Activated CD4-positive, alpha-beta T cell treated with anti-CD3 and anti-CD28 coated beads for 48 hours (primary cell): ENCODE data around the gene MCF2L.
A peak's percentile ranks its signal among the peaks of the same experiment; 100 is the strongest.
"Not testable (repeated sequence)": the region's sequence is repeated elsewhere in the genome, so short reads cannot be mapped to it uniquely, and the experiment has no call there.

Experiments used
- DNase-seq: peaks from one replicate; pipeline ENCODE4 v3.0.0-alpha.2; 2020

The MCF2L gene

DNA sequence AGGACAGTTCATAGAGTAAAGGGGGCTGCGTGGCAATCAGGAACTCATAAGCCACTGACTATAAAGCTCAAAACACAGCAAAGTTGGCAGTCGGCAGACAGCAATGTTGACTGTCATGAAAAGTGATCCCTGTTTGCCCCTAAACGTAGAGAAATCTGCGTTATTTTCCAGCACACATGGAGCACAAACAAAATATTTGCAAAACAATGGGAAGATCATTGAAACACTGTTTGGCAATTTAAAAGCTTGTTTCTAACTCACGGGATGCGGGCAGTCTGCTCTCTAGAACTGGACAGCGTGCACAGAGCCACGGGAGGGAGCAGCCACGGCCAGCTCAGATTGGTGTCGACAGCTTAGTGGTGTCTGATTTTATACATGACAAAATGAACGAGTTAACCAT is 130.1 kb downstream of the MCF2L start:
- DNase-seq = no peak

DNA sequence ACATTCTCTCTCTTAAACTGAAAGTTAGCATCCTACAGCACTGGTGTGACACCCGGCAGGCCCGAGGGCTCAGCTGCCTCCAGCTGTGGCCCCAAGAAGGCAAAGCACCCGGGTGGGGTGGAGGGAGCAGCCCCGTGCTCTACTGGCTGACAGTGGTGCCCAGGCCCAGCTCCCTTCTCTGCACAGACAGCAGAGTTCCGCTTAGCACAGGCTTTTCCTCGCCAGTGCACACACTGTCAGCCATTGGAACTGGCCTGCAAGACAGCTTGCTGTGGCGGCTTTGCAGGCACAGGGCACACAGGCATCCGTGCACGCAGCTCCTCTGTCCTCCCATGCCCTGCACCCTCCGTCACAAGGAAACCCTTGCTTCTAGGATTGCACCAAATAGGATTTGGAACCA is 133.3 kb downstream of the MCF2L start:
- DNase-seq = not testable (repeated sequence)

DNA sequence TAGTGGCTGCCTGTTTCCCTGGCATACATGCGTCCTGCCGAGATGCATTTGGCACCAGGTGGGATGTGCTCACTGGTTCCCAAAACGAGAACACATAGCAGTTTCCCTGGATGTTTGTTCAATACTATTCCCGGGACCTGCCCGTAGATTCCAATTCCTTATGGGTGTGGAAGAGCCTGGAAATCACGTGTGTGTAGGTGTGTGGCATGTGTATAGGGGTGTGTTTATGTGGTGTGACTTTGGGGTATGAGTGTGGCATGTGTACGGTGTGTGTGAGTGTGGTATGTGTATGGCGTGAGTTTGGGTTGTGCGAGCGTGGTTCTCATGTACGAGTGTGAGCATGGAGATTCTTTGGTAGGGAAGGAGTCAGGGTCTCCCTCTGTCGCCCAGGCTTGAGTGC is 133.7 kb downstream of the MCF2L start:
- DNase-seq = no peak

DNA sequence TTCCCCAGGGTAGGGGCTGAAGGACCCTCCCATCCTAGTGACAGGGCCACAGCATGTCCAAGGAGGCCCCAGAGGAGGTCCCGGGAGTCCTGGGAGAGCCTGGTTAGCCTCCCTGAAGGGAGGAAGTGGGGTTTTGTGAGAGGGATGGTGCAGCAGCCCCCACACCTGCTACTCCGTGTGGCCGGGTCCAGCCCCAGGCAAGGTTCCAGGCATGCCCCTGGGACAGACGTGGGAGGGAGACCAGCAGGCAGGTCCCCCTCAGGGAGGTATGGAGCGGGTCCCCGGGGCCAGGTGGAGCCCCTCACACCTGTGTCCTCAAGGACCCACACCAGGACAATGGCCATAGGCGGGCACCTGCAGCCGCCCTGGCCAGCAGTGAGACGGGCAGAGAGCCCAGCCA is 134.6 kb downstream of the MCF2L start:
- DNase-seq = no peak

- no peak for DNase-seq
Observed at GRCh38 chr13:113105032-113105920, 136.3 kb downstream of the MCF2L start, which contains the start of gene F7. Gene F7 (plus strand): TSS chr13:113105791. CDS start chr13:113105842, 51 bp downstream.

DNA sequence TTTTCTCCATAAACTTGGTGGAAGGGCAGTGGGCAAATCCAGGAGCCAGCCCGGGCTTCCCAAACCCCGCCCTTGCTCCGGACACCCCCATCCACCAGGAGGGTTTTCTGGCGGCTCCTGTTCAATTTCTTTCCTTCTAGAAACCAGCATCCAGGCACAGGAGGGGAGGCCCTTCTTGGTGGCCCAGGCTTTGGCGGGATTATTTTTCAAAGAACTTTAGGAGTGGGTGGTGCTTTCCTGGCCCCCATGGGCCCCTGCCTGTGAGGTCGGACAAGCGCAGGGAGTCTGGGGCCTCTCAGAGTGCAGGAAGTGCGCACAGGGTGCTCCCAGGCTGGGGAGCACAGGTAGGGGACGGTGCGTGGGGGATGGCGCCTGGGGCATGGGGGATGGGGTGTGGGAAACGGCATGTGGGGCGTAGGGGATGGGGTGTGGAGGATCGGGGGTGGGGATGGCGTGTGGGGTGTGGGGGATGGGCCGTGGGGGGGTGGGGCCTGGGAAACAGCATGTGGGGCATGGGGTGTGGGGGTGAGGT is 137.0 kb downstream of the MCF2L start:
- no peak for DNase-seq

DNA sequence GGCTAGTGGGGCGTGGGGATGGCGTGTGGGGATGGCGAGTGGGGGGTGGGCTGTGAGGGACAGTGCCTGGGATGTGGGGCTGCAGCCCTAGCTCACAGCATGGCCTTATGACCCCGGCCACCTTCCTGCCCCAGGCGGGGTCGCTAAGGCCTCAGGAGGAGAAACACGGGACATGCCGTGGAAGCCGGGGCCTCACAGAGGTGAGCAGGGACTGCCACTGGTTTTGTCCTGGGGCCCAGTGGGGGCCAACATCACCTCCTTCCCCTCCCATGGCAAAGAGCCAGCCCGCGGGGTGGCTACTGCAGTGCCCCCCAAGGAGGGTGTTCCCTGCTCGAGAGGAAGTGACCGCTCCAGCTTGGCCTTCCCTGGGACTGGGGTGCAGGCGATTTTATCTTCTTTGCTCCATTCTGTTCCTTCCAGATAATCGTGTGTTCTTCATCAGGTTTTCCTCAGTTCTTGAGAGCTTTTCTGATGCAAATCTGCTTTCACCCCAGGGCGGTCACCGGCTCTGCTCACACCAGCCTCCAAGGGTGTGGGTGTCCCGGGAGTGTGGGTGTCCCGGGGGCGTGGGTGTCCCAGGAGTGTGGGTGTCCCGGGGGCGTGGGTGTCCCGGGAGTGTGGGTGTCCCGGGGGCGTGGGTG is 137.8 kb downstream of the MCF2L start:
- DNase-seq = peak; percentile 36

- DNase-seq = not testable (repeated sequence)
Observed at GRCh38 chr13:113108521-113108920, 139.5 kb downstream of the MCF2L start.

DNA sequence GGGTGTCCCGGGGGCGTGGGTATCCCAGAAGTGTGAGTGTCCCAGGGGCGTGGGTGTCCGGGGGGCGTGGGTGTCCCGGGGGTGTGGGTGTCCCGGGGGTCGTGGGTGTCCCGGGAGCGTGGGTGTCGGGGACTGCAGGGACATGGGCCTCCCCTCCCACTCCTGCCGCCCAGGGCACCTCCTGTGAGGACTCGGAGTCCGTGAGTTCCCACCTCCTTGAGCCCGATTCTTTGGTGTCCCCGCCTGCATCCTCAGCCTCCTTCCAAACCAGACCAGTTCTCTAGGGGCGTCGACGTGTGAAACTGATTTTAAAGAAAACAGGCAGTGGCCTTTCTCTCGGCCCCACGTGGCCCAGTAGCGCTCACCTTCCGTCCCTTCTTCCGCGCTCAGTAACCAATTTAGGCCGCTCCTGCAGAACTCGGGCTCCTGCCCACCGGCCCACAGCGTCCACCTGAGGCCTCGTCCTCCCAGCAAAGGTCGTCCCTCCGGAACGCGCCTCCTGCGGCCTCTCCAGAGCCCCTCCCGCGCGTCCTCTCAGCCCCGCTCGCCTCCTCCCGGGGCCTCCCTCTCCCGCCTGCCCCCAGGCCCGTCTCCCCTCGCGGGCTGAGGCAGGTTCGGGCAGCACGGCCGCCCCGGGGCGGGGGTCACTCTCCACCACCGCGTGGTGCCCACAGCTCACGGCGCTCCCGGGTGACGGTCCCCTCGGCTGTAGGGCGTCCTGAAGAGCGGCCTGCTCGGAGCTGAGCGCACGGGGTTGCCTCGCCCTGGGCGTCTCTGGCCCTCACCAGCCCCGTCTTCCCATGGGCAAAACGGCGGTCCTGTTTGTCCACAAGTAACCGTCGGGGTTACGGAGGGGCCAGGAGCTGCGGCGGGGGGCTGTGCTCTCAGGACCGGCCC is 140.4 kb downstream of the MCF2L start:
- DNase-seq = peak; percentile 33

DNA sequence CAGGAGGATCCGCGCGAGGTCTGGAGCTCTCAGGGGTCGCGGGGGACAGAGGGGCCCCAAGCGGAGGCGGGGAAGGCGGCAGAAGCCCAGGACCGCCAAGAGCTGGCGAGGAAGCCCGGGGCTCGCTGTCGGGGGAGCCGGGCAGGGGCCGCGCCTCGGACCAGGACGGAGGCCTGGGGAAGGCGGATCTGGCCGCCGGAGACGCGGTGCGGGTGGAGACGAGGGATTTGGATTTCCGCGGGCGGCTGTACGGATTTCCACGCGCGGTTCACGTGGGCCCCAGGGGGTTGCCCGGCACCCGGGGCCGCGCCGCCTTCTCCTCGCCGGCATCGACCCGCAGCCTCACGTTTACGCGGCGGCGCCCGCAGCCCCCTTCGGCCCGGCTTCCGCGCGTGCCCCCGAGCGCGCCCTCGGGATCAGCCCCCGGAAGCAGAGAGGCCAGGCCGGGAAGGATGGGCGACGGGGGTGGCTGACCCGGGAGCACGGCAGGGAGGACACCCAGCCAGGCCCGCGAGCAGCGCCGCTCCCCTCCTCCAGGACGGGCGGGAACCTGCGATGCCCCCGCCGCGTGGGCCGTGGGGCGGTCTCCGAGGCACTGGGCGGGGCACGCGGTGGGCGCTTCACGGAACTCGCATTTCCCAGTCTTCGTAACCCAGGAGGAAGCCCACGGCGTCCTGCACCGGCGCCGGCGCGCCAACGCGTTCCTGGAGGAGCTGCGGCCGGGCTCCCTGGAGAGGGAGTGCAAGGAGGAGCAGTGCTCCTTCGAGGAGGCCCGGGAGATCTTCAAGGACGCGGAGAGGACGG is 141.2 kb downstream of the MCF2L start:
- peak; percentile 36 for DNase-seq

- DNase-seq = no peak
Observed at GRCh38 chr13:113110852-113111315, 141.9 kb downstream of the MCF2L start.

DNA sequence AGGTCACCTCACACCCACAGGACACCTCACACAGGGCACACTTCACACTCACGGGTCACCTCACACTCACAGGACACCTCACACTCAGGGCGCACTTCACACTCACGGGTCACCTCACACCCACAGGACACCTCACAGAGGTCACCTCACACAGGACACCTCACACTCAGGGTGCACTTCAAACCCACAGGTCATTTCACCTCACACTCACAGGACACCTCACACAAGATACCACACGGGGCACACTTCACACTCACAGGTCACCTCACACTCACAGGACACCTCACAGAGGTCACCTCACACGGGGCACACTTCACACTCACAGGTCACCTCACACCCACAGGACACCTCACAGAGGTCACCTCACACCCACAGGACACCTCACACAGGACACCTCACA is 142.8 kb downstream of the MCF2L start:
- DNase-seq = not testable (repeated sequence)

DNA sequence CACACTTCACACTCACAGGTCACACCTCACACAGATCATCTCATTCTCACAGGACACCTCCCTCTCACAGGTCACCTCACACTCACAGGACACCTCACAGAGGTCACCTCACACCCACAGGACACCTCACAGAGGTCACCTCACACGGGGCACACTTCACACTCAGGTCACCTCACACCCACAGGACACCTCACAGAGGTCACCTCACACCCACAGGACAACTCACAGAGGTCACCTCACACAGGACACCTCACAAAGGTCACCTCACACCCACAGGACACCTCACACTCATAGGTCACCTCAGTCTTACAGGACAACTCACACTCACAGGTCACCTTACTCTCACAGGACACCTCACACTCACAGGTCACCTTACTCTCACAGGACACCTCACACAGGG is 143.5 kb downstream of the MCF2L start:
- not testable (repeated sequence) for DNase-seq

DNA sequence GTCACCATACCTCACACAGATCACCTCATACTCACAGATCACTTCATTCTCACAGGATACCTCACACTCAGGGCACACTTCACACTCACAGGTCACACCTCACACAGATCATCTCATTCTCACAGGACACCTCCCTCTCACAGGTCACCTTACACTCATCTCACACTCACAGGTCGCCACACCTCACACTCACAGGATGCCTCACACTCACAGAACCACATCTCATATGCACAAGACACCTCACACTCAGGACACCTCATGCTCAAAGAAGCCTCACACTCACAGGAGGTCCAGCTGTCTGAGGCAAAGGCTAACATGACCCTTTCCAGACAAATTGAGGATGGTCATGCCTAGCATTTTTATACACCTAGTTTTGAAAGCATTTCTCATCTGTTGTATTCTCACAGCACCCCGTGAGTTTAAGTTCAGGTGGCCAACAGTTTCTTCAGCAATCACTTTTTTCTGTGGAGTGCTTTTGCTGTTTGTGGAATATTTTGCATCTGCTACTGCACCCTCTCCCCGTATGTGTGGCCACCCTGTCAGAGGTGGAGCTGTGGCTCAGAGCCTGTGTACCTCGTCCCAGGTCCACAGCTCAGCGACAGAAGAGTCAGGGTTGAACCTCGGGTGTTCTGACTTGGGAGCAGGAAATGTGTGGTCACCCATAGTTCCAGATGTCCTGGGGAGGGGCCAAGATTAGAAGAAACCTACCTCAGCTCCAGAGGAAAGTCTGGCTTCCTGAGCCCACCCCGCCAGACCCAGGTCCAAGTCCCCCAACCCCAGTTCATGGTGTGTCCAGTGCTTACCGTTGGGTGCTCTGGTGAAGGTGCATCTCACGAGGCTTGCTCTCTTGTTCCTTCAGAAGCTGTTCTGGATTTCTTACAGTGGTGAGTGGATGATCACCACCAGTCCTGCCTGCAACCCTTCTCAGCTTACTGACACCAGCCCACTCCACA is 144.2 kb downstream of the MCF2L start:
- DNase-seq = no peak

DNA sequence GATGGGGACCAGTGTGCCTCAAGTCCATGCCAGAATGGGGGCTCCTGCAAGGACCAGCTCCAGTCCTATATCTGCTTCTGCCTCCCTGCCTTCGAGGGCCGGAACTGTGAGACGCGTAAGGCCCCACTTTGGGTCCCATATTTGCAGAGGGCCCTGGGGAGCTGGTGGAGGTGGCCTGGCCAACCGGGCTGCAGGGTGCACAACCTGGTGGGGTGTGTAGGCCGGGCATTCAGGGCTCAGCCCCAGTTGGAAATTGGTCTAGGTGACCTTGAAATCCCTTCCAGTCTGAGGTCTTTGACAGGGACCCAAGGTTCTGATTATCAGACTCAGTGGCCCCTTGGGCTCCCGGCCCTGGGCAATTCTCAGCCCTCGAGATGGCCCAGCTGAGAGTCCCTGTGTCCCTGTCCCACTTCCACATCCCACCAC is 144.8 kb downstream of the MCF2L start:
- no peak for DNase-seq

GRCh38 chr13:113114511-113115362 is 145.7 kb downstream of the MCF2L start:
- no peak for DNase-seq

- no peak for DNase-seq
Observed at GRCh38 chr13:113115363-113116205, 146.6 kb downstream of the MCF2L start.

DNA sequence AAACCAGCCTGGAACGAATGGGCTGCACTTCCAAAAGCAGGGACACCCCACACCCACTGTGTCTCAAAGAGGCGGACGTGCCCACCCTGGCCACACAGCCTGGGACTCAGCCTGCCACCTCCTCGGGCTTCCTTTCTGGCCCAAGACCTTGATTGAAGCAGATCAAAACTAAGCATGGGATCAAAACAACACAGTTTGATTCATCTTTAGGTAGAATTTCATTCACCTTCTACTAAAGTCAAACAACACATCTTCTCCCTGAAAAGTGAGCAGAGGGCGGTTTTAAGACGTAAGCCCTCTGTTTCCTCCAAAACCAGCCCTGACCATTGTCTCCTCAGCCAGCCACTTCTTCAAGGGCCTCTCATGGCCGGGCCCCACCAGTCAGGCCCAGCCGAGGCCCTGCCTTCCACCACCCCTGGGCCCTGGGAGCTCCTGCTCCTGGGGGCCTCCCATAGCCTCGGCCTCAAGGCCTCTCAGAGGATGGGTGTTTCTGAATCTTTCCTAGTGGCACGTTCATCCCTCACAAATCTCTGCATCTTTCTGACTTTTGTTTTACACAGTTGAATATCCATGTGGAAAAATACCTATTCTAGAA is 147.3 kb downstream of the MCF2L start:
- no peak for DNase-seq
